HG02798 (cell line): ENCODE results near the gene TRPV3.
"Not testable (repeated sequence)": the region's sequence is repeated elsewhere in the genome, so short reads cannot be mapped to it uniquely, and the experiment has no call there.

ENCODE experiments used
- ATAC-seq: cut with Tn5 transposase; IDR thresholded peaks from one replicate; pipeline ENCODE4 v1.9.1; 2021; ENCODE audit warnings: mild to moderate bottlenecking; ENCODE audit not compliant: unreplicated experiment, poor library complexity

Gene TRPV3

GRCh38 chr17:3497101-3497500, 60.5 kb downstream of the TRPV3 start:
- ATAC-seq: no peak

DNA sequence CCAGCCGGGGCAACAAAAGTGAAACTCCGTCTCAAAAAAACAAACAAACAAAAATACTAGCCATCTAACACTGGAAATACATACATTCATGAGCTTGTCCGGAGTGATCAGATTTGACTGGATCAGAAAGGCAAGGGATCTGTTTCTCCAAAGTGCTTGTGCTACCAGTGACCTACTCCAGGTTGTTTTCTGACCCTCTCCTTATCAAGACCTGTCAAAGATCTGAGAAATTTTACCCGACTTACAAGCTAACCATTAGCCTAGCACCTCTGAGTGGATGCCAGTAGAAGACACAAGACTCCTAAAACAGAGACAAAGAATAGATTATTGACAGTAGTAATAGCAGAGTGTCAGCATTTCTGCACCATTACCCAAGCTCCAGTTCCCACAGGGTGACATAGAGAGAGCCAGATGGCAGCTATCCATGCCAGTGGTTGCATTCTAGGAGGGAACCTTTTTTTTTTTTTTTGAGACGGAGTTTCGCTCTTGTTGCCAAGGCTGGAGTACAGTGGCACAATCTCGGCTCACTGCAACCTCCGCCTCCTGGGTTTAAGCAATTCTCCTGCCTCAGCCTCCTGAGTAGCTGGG, 72.0 kb downstream of the TRPV3 start:
- ATAC-seq: no peak

GRCh38 chr17:3482852-3483251, 74.8 kb downstream of the TRPV3 start:
- no peak for ATAC-seq

DNA sequence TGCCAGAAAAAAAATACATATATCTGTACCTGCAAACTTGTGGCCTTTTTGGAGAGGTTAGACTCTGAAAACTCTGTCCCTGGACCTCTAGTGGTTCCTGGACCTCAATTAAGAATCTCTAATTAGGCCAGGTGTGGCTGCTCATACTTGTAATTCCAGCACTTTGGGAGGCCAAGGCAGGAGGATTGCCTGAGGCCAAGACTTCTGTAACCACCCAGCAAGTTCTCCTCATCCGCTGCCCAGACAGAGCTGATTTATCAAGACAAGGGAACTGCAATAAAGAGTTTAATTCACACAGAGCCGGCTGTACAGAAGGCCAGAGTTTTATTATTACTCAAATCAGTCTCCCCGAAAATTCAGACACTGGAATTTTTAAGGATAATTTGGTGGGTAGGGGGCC, 77.6 kb downstream of the TRPV3 start:
- no peak for ATAC-seq

GRCh38 chr17:3475812-3476610, 81.6 kb downstream of the TRPV3 start, which contains the start of gene ASPA:
TSS of gene ASPA (plus strand) at chr17:3475997. CDS start at chr17:3476160, 163 bp downstream.
- ATAC-seq: no peak

GRCh38 chr17:3475251-3475685, 82.3 kb downstream of the TRPV3 start:
- no peak for ATAC-seq

GRCh38 chr17:3474212-3474611, 83.4 kb downstream of the TRPV3 start:
- no peak for ATAC-seq

DNA sequence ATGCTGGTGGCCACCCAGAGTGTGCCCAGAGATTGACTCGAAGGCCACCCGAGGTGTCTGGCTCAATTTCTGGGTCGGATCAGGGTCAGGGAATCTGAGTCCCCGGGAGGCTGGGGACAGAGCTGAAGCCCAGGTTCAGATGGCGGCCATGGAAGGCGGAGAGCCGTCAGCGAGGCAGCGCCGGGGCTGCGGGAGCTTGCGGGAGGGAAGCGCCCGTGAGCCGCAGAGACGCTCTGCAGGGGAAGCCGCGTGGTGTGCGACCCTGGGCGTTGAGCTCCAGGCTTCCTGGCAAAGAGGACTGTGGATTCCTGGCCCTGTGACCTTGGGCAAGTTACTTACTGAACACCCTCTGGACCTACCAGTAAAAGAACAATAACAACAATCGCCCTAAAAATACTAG, 85.5 kb downstream of the TRPV3 start:
- no peak for ATAC-seq

GRCh38 chr17:3471599-3471998, 86.0 kb downstream of the TRPV3 start, which contains the start of gene SPATA22:
TSS of gene SPATA22 (minus strand) at chr17:3471819. CDS start at chr17:3469325, 2,494 bp downstream.
- no peak for ATAC-seq

GRCh38 chr17:3469529-3469928, 88.1 kb downstream of the TRPV3 start:
- no peak for ATAC-seq

DNA sequence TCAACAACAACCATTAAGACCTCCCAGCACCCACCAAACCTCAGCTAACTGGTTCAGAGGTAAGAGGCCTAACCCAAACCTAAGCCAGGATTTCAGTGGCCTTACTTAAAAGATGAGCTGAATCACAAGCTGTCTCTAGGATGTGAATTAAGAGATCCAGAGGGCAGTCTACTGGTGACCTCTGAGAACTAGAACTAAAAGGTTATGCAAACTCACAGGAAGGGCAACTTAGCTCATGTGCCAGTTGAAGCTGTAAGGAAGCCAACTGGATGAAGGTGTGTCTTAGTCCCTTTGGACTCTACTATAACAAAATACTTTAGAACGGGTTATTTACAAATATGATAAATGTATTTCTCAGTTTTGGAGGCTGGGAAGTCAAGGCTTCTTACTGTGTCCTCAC, 91.3 kb downstream of the TRPV3 start:
- ATAC-seq: not testable (repeated sequence)
